ENCODE results near the gene PDE8B.

Gene PDE8B, protein sequence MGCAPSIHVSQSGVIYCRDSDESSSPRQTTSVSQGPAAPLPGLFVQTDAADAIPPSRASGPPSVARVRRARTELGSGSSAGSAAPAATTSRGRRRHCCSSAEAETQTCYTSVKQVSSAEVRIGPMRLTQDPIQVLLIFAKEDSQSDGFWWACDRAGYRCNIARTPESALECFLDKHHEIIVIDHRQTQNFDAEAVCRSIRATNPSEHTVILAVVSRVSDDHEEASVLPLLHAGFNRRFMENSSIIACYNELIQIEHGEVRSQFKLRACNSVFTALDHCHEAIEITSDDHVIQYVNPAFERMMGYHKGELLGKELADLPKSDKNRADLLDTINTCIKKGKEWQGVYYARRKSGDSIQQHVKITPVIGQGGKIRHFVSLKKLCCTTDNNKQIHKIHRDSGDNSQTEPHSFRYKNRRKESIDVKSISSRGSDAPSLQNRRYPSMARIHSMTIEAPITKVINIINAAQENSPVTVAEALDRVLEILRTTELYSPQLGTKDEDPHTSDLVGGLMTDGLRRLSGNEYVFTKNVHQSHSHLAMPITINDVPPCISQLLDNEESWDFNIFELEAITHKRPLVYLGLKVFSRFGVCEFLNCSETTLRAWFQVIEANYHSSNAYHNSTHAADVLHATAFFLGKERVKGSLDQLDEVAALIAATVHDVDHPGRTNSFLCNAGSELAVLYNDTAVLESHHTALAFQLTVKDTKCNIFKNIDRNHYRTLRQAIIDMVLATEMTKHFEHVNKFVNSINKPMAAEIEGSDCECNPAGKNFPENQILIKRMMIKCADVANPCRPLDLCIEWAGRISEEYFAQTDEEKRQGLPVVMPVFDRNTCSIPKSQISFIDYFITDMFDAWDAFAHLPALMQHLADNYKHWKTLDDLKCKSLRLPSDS

DNA sequence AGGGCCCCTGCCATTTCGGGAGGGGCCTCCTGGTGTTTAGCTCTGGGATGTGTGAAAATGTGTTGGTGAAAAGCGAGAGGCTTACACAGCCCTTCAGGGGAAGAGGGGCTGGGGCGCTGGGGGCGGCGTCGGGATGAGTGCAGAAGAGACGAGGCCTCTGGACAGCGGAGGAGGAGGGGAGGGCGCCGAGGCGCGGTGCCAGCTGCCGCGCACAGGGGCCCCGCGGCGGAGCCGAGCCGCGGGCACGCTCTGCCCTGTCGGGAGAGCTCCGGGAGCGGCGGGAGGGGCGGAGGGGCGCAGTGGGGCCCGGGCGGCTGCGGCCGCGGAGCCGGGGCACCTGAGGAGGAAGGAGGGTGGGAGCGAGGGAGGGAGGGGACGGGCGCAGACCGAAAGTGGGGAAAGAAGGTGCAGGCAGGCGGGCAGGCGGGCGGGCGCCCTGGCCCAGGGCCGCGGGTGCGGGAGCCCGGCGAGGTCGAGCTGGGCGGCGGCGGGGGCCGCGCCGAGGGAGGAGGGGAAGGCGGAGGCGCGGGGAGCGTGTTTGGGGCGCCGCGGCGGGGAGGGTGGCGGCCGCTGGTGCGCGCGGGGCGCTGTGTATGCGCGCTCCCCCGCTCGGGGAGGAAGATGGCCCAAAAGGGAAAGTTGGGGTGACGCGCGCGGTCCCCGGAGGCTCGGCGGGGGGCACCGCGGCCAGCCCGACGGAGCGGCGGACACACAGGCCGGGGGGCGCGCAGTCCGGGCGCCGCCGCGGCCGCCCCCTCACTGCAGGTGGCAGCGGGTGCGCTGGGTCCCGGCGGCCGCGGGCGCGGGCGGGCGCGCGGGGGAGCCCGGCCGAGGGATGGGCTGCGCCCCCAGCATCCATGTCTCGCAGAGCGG lies at the start of gene PDE8B:
Gene PDE8B, plus strand, starts transcription at position 590 of the 873 bp plus-strand sequence. Its CDS starts 246 bp downstream, at position 836.
- no peak for DNase-seq

DNA sequence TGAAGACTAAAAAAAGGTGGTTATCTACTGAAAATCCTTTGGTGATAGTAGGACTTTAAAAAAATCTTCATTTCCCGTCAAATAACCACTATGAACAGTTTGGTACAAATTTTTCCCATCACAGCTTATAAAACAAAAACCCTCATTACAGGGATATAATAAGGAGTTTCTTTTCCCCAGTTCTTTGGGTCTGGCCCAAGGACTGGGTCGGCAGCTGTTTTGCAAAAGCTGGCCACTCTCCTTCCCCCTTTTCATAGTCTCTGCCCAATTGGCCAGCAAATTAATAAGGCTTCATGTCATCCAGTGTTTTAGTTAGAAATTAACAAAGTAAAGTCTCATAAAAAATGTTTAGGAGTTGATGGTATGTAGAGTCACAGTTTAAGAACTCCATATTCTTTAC lies 47.0 kb upstream of the PDE8B start:
- DNase-seq = no peak

DNA sequence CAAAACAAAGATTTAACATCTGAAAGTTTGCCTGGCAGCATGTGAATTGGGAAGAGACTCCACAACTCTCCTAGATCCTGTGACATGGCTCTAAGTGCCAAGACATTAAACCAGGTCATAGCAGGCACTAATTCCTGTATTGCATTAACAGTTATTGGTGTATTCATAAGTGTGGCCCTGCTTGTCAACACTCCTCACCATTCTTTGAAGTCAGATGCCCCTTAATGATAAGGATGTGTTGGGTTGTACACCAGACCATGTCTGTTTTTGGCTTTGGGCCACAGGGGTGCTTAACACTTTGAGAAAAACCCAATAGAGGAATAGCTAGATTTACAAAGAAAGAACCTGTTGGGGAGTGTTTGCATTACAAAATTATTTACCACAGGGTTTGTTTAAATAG lies 43.4 kb upstream of the PDE8B start:
- no peak for DNase-seq

DNA sequence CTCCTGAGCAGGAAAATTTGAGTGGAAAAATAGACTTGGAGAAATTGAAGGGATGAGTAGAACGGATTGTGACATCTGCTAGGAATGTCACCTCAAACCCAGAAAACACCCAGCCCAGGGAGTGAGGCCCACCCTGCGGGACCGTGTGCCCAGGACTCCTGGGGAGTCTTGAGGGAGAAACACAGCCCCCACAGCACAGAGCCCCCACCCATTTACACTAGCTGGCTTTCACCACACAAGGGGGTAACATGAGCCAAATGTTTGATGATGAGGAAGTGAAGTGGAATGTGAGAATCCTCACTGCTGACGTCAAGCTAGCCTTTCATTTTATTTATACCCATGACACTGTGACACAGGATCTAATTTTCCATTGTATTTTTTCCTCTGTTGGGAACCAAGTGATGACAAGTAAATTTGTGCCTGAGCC lies 42.8 kb upstream of the PDE8B start:
- peak; percentile 78 for DNase-seq

DNA sequence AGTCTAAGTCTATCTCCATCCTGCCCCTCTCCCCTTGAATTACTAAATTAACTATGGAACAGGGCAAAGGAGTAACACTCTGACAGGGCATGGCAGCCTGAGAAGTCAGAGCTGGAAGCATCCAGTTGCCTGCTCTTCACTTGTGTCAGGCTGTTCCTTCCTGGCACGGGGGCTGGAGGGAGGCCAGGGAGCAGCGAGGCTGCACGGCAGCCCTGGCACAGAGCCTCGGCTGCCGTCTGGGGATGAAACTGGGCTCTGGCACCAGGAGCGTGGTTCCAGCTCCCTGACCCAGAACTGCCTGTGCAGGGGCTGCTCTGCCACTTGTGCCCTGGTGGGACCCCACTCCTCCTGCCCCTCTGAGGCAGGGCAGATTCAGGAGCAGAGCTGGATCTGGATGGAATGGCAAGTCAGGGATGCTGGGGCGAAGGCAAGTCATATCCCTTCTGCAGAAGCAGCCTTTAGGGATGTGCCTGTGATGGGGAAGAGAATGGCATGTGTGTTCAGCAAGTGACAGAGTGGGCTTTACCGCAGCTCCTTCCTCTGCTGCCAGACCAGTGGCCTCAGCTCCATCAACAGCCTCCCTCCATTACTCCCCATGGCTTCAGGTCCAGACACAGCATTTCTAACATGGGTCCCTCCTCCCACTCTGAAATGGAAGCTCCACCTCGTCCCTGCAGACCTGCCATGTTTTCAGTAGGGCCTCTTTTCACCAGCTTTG lies 42.2 kb upstream of the PDE8B start:
- no peak for DNase-seq

DNA sequence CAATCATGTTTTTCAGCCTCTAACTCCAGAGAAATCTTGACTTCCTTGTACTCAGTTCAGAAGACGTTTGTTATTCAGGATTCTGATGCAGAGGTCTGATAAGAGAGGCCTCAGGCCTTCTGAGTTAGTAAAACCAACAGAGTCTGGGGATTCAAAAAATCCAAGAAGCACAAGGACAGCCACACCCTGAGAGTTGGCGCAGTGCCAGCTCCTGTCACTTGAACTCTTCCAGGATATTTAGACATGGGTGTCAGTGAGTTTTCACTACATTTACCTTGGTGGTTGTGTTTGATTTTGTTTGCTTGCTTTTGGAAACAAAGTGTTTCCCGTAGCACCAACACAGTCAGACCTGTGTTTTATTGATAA lies 41.6 kb upstream of the PDE8B start:
- DNase-seq = no peak

DNA sequence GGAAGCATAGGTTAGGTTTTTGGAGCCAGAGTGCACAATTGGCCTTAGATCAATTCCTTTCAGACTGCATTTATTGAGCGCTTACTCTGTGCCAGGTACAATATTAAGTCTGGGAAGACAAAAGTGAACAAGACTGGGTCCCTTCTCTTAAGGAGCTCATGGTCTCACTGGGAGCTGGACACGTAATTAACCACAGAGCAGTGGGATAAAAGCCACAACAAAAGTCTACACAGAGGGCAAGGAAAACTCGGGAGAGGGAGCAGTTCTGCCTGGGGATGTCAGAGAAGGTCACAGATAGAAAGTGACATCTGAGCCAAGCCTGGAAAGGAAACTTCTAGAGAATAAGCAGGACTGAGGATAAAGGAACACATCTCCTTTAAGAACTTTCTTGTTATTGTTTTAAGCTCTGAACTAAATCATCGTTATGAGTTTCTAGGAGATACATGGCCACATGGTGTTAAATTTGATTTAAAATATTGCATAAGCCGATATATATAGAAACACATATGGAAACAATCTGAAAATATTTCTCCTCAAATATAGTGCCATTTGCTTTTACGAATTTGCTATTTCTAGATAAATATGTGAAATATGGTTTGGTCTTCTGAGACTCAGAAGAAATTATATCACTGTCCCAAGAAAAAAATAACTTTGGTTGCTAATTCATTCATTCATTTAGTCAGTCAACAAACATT lies 40.1 kb upstream of the PDE8B start:
- no peak for DNase-seq

DNA sequence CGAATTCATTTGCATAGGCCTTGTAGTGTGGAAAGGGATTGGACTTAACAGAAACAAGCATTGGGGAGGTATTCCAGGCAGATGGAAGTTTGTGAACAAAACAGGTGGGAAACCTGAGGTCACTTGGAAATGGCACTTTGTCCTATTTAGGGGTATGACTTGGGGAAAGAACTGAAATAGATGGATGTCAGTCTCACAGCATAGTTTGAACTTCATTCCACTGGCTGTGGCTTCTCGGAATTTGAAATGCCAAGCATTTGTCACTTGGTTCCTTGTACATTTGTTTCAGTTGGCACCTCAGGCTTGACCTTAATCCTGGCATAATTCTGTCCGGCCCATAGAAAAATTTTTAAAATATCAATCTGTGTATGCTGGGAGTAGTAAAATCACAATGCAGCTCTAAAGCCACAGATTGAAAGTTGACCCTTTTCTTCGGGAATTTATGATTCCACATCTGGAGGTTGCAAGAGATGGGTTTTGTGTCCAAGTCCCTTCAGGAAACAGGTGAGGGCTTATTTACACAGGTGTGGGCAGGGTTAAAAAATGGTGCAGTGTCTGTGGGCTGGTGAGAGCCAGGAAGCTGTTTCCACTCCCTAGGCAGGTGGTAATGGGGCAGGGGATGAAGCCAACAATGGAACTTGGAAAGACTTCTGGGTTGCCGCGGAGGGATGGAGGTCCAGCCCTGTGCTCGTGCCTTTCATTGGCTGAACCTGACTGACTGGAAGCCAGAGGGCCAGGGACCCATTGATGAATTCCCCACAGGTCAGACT lies 39.2 kb upstream of the PDE8B start:
- no peak for DNase-seq

DNA sequence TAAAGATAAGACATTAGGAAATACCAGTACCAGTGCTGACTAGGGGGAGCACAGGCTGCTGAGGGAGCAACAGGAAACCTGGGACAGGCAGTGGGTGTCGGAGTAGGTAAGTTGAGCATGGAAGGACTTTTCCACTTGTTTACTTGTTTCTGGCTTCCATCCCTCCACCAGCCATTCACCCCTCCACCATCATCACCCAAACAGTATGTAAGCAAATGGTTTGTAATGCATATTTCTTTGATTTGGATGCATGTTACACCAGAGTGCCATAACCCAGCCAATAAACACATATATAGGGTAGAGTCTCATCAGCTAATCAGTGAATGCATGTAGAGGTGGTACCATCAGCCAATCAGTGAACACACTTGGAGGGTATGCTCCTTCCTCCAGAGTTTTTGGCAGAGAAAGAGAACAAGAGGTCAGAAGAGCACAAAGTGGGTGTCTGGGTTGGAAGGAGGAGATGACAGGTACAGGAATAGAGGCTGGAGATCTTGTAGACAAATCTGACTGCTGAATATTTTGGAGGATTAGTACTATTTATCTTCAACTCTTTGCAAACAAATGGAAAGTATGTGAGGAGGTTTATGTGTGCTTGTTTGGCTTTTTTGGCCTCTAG lies 37.7 kb upstream of the PDE8B start:
- no peak for DNase-seq

DNA sequence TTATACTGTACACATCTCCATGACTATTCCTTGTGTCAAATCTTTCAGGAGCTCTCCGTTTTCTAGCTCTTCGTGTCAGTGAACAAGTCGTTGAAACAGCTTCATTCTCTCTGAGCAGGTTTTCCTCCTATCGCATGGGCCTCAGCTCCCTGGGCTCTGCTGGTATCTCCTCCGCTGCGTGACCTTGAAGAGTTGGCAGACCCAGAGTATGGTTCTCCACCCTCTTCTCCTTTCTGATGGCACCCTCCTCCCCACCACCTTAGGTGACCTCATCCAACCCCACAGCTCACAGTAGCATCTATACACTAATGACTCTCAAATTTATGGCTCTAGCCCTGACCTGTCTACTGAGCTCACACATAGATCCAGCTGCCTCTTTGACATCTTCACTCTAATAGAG lies 36.0 kb upstream of the PDE8B start:
- DNase-seq = no peak

DNA sequence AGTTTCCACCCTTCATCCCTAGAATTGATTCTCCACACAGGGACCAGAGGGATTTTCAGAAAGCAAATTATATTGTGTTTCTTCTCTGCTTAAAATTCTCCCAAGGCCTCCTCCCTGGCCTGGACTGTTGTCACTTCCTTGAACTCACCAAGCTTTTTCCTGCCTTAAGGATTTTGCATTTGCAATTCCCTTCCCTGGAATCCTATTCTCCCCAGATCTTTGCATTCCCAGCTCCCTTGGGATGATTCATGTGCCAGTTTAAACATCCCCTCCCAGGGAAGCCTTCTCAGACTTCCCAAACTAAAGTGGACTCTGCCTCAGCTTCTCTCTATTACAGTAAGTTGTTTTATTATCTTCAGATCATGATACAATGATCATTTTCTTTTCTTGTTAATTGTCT lies 35.2 kb upstream of the PDE8B start:
- DNase-seq = no peak

DNA sequence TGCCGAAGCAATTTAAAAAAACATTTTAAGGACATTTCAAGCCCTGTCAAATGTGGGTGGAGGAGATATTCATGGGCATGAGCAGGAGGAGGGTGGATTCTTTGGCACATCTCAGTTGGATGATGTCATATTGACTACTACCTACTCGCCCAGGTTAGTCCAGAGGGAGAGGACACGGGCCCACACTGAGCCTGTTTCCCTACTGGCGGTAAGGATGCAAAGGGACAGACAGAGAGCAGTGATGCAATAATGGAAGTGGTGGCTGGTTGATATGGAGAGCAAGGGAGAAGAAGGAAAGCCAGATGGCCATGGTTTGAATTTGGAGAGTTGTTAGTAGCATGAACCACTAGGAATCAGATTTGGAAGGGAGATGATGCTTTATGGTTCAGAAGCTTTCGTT lies 34.1 kb upstream of the PDE8B start:
- DNase-seq = no peak

DNA sequence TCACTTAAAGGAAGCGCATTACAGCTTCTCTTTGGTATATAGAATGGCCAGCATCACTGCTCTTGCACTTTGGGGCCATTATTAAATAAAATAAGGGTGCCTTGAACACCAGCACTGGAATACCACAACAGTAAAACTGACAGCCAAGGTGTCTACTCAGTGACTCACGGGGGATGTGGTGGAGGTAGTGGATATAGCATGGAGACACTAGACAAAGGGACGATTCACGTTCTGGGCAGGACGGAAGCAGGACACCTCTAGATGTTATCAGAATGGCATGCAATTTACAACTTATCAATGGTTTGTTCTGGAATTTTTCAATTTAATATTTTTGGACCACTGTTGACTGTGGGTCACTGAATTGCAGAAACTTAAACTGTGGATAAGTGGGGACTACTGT lies 32.9 kb upstream of the PDE8B start:
- DNase-seq = no peak

DNA sequence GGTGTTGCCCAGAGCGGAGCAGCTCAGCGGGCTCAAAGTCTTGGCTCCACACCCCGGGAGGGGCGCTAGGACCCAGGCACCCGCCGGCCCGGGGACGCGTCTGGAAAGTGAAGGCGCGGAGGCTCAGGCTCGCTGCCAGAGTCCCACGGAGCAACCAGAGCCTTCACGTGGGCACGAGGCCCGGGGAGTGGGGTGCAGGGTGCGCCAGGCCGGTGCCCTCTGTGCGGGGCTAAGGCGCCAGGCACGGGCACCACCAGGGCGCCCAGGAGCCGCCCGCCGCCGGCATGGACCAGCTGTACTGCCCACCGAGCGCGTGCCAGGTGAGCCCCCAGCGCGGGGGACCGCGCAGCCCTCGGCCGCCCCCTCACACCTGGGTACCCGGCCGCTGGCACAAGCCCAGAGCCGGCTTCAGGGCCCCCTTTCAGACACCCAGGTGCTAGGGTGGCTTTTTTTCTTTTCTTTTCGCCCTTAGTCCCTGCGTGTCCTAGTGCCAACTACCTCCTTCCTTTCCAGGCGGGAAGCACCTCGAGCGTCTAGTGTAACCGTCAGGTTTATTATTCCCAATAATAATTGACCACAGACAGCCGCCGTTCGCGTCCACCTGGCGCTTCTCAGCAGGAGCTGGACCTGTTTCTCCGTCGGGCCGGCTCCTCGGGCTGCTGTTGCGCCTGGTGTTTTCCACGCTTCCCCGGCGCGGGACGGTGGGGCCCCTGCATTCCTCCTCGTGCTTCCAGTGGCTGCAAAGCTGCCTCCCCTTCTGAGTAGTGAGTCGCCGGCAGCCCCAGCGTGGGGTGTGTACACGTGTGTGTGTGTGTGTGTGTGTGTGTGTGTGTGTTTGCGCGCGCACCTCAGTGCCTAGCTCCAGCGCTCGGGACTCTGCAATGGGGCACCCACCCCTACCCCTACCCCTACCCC lies 30.1 kb upstream of the PDE8B start:
- DNase-seq = no peak

DNA sequence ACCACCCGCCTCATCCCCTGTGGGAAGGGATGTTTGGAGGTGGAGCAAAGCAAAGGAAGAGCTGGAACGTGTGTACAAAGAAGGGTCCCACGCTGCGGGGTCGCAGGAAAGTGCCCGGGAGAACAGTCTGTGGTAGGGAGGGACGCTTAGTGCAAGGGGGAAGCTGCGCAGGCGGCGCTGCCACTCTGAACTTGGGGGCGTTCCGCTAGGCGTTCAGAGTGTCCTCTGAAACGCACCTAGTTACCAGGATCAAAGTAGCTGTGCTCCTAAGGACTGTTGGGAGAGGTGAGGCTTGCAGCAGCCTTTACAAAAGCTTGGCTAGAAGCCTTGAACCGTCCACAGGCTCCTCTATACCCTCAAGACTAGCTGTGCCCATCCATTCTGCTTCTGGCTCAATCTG lies 29.3 kb upstream of the PDE8B start:
- DNase-seq = no peak

DNA sequence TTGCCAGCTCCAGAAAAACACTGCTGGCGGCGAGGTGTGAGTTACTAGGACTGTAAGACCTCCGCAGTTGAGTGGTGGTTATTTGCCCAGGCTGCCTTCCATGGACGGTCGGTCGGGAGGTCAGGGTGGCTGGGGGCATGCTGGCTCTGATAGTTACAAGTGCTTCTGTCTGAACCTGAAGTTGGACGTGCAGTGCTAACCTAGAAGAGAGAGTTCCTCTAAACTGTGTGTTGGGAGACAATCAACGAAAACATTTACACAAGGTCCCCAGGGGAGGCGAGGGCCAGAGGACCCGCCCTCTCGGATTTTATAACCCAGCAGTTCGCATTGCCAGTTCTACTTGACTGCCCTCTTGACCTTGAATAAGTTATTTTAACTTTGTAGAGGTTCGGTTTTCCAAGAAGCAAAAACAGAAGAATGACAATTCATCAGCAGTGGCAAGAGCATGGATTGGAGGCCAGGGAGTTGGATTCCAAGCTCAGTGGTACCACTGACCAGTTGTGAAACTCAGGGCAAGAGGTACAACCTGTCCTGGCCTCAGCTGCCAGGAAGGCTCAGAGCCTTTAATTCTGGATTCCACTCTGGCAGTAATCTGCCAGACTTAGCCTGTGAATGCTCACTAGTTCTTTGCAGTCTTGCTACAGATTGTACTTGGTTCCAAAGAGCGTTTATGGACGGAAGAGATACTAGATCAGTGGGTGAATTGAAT lies 28.7 kb upstream of the PDE8B start:
- no peak for DNase-seq

DNA sequence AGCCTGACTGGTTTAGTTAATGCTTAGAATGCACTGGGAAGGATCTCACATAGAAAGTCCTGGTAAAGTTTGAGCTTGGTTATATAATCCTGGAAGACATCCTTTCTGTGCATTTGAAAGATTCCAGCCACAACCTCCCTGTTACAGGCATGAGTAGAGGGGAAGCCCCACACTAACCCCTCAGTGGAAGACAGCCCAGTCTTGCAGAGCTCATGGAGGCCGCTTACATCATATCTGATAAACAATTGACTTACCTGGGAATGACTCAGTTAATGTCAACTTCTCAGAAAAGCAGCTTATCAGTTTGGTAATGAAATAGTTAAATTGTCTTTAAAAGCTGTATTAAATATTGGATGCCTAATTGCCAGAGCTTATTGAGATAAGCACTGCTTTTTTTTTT lies 28.1 kb upstream of the PDE8B start:
- DNase-seq = no peak

DNA sequence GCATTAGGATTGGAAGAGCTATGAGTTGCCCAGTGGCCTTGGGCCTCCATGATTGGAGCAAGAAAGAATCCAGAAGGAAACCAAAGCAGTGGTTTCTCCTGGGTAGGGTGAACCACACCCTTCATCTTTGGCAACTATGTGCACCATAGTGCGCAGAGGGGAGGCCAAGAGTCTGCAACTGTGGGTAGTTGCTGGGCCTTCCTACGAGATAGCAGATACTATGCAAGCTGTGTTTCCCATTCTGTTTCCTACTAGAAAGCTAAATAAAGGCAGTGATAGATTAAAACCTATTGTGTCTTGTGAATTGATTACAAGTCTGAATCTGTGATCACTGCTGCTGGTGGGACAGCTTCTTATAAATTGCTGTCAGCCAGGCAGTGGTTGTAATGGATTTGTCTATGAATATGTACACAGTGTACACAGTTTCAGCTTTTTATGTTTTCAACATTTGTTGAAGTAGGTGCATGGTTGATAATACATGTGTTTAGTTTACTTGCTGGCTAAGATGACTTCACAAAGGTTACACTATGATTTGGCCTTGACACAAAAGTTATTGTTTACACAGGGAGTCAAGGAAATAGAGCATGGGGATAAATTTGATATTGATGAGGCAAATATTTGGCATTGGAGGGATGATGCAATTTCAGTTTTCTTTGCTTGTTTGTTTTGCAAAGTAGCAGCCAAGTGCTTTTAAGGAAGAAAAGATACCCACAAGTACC lies 23.7 kb upstream of the PDE8B start:
- DNase-seq = no peak

Data from HCEC 1CT (cell line).